Erythroblast (primary cell): Measurements from ENCODE around the gene NCOA7.

ENCODE experiments used
- GATA1 ChIP-seq: IDR thresholded peaks from 2 replicates; pipeline ENCODE4 v1.6.1; 2011; ENCODE audit warnings: low read depth, mild to moderate bottlenecking, control low read depth, low read length, moderate library complexity
- POLR2A ChIP-seq: IDR thresholded peaks from 2 replicates; pipeline ENCODE4 v1.6.1; 2011; ENCODE audit warnings: mild to moderate bottlenecking, low read length

- TF ChIP-seq POLR2A (no peak), GATA1 (no peak)
Observed at GRCh38 chr6:125943528-125944433, 153.0 kb downstream of the NCOA7 start.
